ENCODE data around the gene ELP1. TPM values are rescaled to one million over a fixed set of nuclear protein-coding genes. Genes with fewer than 3 reads are reported as not detected.

Gene ELP1
- total and polyA plus RNA-seq, 2 donors from 2014 or later, result 12.9 to 25.2 TPM

DNA sequence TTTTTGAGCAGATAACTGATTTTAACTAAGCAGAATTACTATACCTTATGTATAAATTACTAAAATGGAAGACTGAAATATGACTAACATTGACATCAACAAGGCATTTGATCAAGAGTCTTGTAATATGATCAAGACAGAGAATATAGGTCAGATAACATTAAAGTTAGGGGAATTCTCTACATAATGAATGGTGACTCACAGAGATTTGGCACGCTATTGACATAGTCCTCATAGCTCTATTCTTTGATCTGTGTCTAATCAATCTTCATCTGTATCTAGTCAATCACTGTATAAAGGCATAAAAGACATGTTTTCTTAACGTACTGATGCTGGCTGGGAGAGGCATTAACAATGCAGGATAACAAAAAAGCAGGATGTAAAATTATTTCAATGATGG, 17.7 kb upstream of the ELP1 start:
- H3K4me3 ChIP-seq (ENCODE audit: low read length in 3 of 3), result no peak overlapping the region
- H3K9ac ChIP-seq (ENCODE audit: low read length in 3 of 3), result no peak overlapping the region
- no peaks in the 10 kb centered on the region for H3K9me3 ChIP-seq (ENCODE audit: control insufficient read depth in 2 of 3, insufficient read depth in 1 of 3, low read length in 3 of 3)
- no peak overlapping the region for H3K27ac ChIP-seq (ENCODE audit: low read depth in 2 of 2, low read length in 2 of 2)
- no peaks in the 10 kb centered on the region for H3K4me1 ChIP-seq (ENCODE audit: control insufficient read depth in 2 of 3, insufficient read depth in 2 of 3, low read depth in 1 of 3, low read length in 3 of 3)
- intact Hi-C loops (cut with DNase I), result no loop called here
- TF ChIP-seq, protein P1, sequence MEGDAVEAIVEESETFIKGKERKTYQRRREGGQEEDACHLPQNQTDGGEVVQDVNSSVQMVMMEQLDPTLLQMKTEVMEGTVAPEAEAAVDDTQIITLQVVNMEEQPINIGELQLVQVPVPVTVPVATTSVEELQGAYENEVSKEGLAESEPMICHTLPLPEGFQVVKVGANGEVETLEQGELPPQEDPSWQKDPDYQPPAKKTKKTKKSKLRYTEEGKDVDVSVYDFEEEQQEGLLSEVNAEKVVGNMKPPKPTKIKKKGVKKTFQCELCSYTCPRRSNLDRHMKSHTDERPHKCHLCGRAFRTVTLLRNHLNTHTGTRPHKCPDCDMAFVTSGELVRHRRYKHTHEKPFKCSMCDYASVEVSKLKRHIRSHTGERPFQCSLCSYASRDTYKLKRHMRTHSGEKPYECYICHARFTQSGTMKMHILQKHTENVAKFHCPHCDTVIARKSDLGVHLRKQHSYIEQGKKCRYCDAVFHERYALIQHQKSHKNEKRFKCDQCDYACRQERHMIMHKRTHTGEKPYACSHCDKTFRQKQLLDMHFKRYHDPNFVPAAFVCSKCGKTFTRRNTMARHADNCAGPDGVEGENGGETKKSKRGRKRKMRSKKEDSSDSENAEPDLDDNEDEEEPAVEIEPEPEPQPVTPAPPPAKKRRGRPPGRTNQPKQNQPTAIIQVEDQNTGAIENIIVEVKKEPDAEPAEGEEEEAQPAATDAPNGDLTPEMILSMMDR (IDR thresholded peaks at IDR 0.05; ENCODE audit: borderline replicate concordance, extremely low read depth, insufficient read depth), result no peak
- FAIRE-seq (no peak), DNase-seq (no peak)
- peaks cover 0 to 7% (median 4%) of the 10 kb centered on the region in 3 donors for H3K36me3 ChIP-seq (ENCODE audit: control insufficient read depth in 2 of 3, insufficient read depth in 3 of 3, low read length in 3 of 3)
- no peaks in the 10 kb centered on the region for H3K27me3 ChIP-seq (ENCODE audit: control insufficient read depth, insufficient read depth, low read length)

DNA sequence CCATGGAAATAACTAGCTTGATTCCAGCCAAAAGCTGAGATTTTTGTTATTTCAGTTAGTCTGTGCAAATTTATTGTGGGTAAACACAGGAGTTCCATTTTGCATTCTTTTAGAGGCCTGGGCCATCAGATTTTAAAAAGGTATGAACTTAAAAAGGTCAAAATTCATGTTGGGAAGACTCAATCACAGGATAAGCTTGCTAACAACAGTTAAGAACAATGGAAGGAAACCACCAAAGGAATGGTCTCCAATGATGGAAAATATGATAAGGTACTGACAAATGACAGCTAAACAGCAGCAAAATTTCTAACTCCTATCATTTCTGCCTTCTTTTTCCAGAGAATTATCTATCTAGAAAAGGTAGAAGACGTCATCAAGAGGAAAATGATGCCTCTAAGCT, 16.2 kb upstream of the ELP1 start:
- no peaks in the 10 kb centered on the region for H3K9me3 ChIP-seq (ENCODE audit: control insufficient read depth in 2 of 3, insufficient read depth in 1 of 3, low read length in 3 of 3)
- no peaks in the 10 kb centered on the region for H3K27me3 ChIP-seq (ENCODE audit: control insufficient read depth, insufficient read depth, low read length)
- no peaks in the 10 kb centered on the region for H3K4me1 ChIP-seq (ENCODE audit: control insufficient read depth in 2 of 3, insufficient read depth in 2 of 3, low read depth in 1 of 3, low read length in 3 of 3)
- no peak for DNase-seq
- no peak overlapping the region for H3K4me3 ChIP-seq (ENCODE audit: low read length in 3 of 3)
- no peak overlapping the region for H3K27ac ChIP-seq (ENCODE audit: low read depth in 2 of 2, low read length in 2 of 2)
- TF ChIP-seq, protein P1 (IDR thresholded peaks at IDR 0.05; ENCODE audit: borderline replicate concordance, extremely low read depth, insufficient read depth), result no peak
- intact Hi-C loops (cut with DNase I), result no loop called here
- peaks cover 0 to 7% (median 4%) of the 10 kb centered on the region in 3 donors for H3K36me3 ChIP-seq (ENCODE audit: control insufficient read depth in 2 of 3, insufficient read depth in 3 of 3, low read length in 3 of 3)
- FAIRE-seq, result no peak
- H3K9ac ChIP-seq (ENCODE audit: low read length in 3 of 3), result no peak overlapping the region

DNA sequence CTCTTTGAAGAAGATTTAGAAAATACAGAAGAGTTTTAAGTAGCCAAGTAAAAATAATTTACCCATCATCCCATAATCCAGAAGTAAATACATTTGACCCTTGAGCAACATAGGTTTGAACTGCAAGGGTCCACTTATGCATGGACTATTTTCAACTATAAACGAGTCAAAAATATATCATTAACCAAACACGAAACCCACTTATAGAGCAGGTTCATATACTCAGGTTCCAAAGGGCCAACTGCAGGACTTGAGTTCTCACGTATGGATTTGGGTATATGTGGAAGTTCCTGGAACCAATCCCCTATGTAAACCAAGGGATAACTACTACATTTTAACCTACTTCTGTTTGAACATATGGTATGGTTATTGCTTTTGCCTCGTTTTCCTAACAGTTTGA, 6.1 kb upstream of the ELP1 start:
- TF ChIP-seq, protein P1 (IDR thresholded peaks at IDR 0.05; ENCODE audit: borderline replicate concordance, extremely low read depth, insufficient read depth), result no peak
- Histone ChIP-seq H3K27me3 (ENCODE audit: control insufficient read depth, insufficient read depth, low read length) (no peaks in the 10 kb centered on the region), H3K4me1 (ENCODE audit: control insufficient read depth in 2 of 3, insufficient read depth in 2 of 3, low read depth in 1 of 3, low read length in 3 of 3) (peaks cover 0 to 4% (median 2%) of the 10 kb centered on the region in 3 donors), H3K27ac (ENCODE audit: low read depth in 2 of 2, low read length in 2 of 2) (no peak overlapping the region), H3K9me3 (ENCODE audit: control insufficient read depth in 2 of 3, insufficient read depth in 1 of 3, low read length in 3 of 3) (no peaks in the 10 kb centered on the region), H3K4me3 (ENCODE audit: low read length in 3 of 3) (no peak overlapping the region), H3K9ac (ENCODE audit: low read length in 3 of 3) (no peak overlapping the region), H3K36me3 (ENCODE audit: control insufficient read depth in 2 of 3, insufficient read depth in 3 of 3, low read length in 3 of 3) (peaks cover 0 to 4% (median 4%) of the 10 kb centered on the region in 3 donors)
- FAIRE-seq (no peak), DNase-seq (no peak)
- intact Hi-C loops (cut with DNase I), result no loop called here

Data from kidney (tissue), 14 donors.